Right atrium auricular region (tissue), 2 donors: ENCODE data around the gene ZNF438. TPM values are rescaled to one million over a fixed set of nuclear protein-coding genes. Genes with fewer than 3 reads are reported as not detected.

Source experiments
- DNase-seq: peaks from one replicate; pipeline ENCODE4 v3.0.0-alpha.2; 2019; ENCODE audit warnings: low spot score
- H3K27ac ChIP-seq, 2 donors: fragments of 200-600 bp; sonication (generic); 1 replicate in 1 of 2; 2 replicates in 1 of 2; pipeline ENCODE4 v1.5.1; 2016 to 2019
- H3K27me3 ChIP-seq, 2 donors: fragments of 200-600 bp; sonication (generic); one replicate each; pipeline versions ENCODE4 v1.5.1 to v1.6.0; 2017 to 2019
- H3K36me3 ChIP-seq: fragments of 200-600 bp; sonication (generic); one replicate; pipeline ENCODE4 v1.5.1; 2016
- H3K4me1 ChIP-seq, 2 donors: fragments of 200-600 bp; sonication (generic); one replicate each; pipeline versions ENCODE4 v1.5.1 to v1.6.0; 2017 to 2019
- H3K4me3 ChIP-seq, 2 donors: fragments of 200-600 bp; sonication (generic); 1 replicate in 1 of 2; 2 replicates in 1 of 2; pipeline ENCODE4 v1.5.1; 2017 to 2019; ENCODE audit warnings: mild to moderate bottlenecking in 1 of 2, moderate library complexity in 1 of 2
- H3K9me3 ChIP-seq, 2 donors: fragments of 200-600 bp; sonication (generic); one replicate each; pipeline ENCODE4 v1.5.1; 2019
- CTCF ChIP-seq, 2 donors: fragments of 200-600 bp; sonication (generic); IDR thresholded peaks; one replicate each; pipeline ENCODE4 v1.5.1; 2019; ENCODE audit warnings: antibody characterized with exemption in 2 of 2
- total RNA-seq, 2 donors: library from RNA; depleted of rRNA; stranded (reverse); fragments of >200 nt; gene quantifications; one replicate each; pipeline ENCODE4 v1.1.0, GENCODE V29; 2016

Gene ZNF438
- total RNA-seq, 2 donors from 2014 or later, result 13.4 to 14.5 TPM

- peak overlapping the region; percentile 36 to 76 for H3K27ac ChIP-seq
- H3K27me3 ChIP-seq, result no peaks in the 10 kb centered on the region
- TF ChIP-seq CTCF (IDR thresholded peaks at IDR 0.05), result no peak
- no peak for DNase-seq
- peaks cover 0 to 34% of the 10 kb centered on the region in 2 donors for H3K4me1 ChIP-seq
- H3K9me3 ChIP-seq, result no peaks in the 10 kb centered on the region
- no peak overlapping the region for H3K4me3 ChIP-seq
- no peaks in the 10 kb centered on the region for H3K36me3 ChIP-seq
Measured at GRCh38 chr10:31017534-31018355, 13.9 kb downstream of the ZNF438 start.

GRCh38 chr10:31014161-31014875 is 17.3 kb downstream of the ZNF438 start:
- no peak for DNase-seq
- Histone ChIP-seq H3K27ac (no peak overlapping the region), H3K4me3 (no peak overlapping the region), H3K9me3 (no peaks in the 10 kb centered on the region), H3K27me3 (no peaks in the 10 kb centered on the region), H3K36me3 (no peaks in the 10 kb centered on the region), H3K4me1 (peaks cover 0 to 38% of the 10 kb centered on the region in 2 donors)
- TF ChIP-seq CTCF (IDR thresholded peaks at IDR 0.05), result no peak

- peaks cover 0 to 28% of the 10 kb centered on the region in 2 donors for H3K4me1 ChIP-seq
- H3K27ac ChIP-seq, result no peak overlapping the region
- DNase-seq, result no peak
- no peak overlapping the region for H3K4me3 ChIP-seq
- no peak for TF ChIP-seq CTCF (IDR thresholded peaks at IDR 0.05)
- H3K9me3 ChIP-seq, result no peaks in the 10 kb centered on the region
- no peaks in the 10 kb centered on the region for H3K36me3 ChIP-seq
- no peaks in the 10 kb centered on the region for H3K27me3 ChIP-seq
Measured at GRCh38 chr10:31013331-31013730, 18.3 kb downstream of the ZNF438 start.

GRCh38 chr10:31011665-31012022 is 20.0 kb downstream of the ZNF438 start:
- no peak for DNase-seq
- Histone ChIP-seq H3K9me3 (no peaks in the 10 kb centered on the region), H3K27ac (peak overlapping the region; percentile 25 to 31), H3K36me3 (no peaks in the 10 kb centered on the region), H3K4me3 (no peak overlapping the region), H3K27me3 (no peaks in the 10 kb centered on the region), H3K4me1 (peaks cover 0 to 24% of the 10 kb centered on the region in 2 donors)
- no peak for TF ChIP-seq CTCF (IDR thresholded peaks at IDR 0.05)

- Histone ChIP-seq H3K4me3 (no peak overlapping the region), H3K27me3 (no peaks in the 10 kb centered on the region), H3K27ac (peak overlapping the region; percentile 31 to 43), H3K4me1 (peaks cover 0 to 25% of the 10 kb centered on the region in 2 donors), H3K36me3 (no peaks in the 10 kb centered on the region), H3K9me3 (no peaks in the 10 kb centered on the region)
- no peak for DNase-seq
- TF ChIP-seq CTCF (IDR thresholded peaks at IDR 0.05), result no peak
Measured at GRCh38 chr10:31011017-31011664, 20.5 kb downstream of the ZNF438 start.
